Astrocyte (in vitro differentiated cells and primary cell): ENCODE measurements around the gene CNGA1. TPM values are rescaled to one million over a fixed set of nuclear protein-coding genes. Genes with fewer than 3 reads are reported as not detected.
"Not testable (repeated sequence)": the region's sequence is repeated elsewhere in the genome, so short reads cannot be mapped to it uniquely, and the experiment has no call there.

ENCODE experiments used
- DNase-seq: peaks from one replicate; pipeline ENCODE4 v3.0.0-alpha.2; 2010; ENCODE audit warnings: low read depth
- FAIRE-seq: peaks from 2 replicates; lab custom pipeline; 2011; peaks lifted over from hg19 to GRCh38; lab: Jason Lieb, UNC
- H2AFZ ChIP-seq: 2 replicates; pipeline ENCODE4 v1.6.0; 2012; ENCODE audit warnings: low read depth, low read length, inconsistent platforms
- H3K27ac ChIP-seq: 2 replicates; pipeline ENCODE4 v1.5.1; 2011; ENCODE audit warnings: low read depth, low read length, inconsistent platforms
- H3K27me3 ChIP-seq: 2 replicates; pipeline ENCODE4 v1.6.0; 2011; ENCODE audit warnings: low read length, inconsistent platforms; ENCODE audit not compliant: insufficient read depth
- H3K36me3 ChIP-seq: 2 replicates; pipeline ENCODE4 v1.5.1; 2011; ENCODE audit warnings: low read length, inconsistent platforms; ENCODE audit not compliant: insufficient read depth
- H3K4me1 ChIP-seq: 2 replicates; pipeline ENCODE4 v1.5.1; 2011; ENCODE audit warnings: low read length, inconsistent platforms; ENCODE audit not compliant: insufficient read depth
- H3K4me2 ChIP-seq: 2 replicates; pipeline ENCODE4 v1.6.0; 2012; ENCODE audit warnings: low read length, inconsistent platforms
- H3K4me3 ChIP-seq: 2 replicates; pipeline ENCODE4 v1.5.1; 2011; ENCODE audit warnings: low read depth, mild to moderate bottlenecking, low read length, inconsistent platforms; ENCODE audit not compliant: insufficient read depth
- H3K79me2 ChIP-seq: 2 replicates; pipeline ENCODE4 v1.6.0; 2012; ENCODE audit warnings: mild to moderate bottlenecking, low read length, inconsistent platforms; ENCODE audit not compliant: insufficient read depth
- H3K9ac ChIP-seq: 2 replicates; pipeline ENCODE4 v1.6.0; 2012; ENCODE audit warnings: mild to moderate bottlenecking, low read length, inconsistent platforms
- H3K9me3 ChIP-seq: 2 replicates; pipeline ENCODE4 v1.5.1; 2012; ENCODE audit warnings: low read depth, mild to moderate bottlenecking, low read length, inconsistent platforms; ENCODE audit not compliant: insufficient read depth
- H4K20me1 ChIP-seq: 2 replicates; pipeline ENCODE4 v1.6.0; 2012; ENCODE audit warnings: low read length, inconsistent platforms; ENCODE audit not compliant: insufficient read depth
- H3K27ac Mint-ChIP-seq: one replicate; pipeline ENCODE4 v1.8.0; 2021; ENCODE audit warnings: mild to moderate bottlenecking, mixed read lengths; ENCODE audit not compliant: unreplicated experiment
- H3K27me3 Mint-ChIP-seq: one replicate; pipeline ENCODE4 v1.8.0; 2021; ENCODE audit warnings: low read depth, mixed read lengths; ENCODE audit not compliant: unreplicated experiment
- H3K36me3 Mint-ChIP-seq: one replicate; pipeline ENCODE4 v1.8.0; 2021; ENCODE audit warnings: low read depth, mixed read lengths; ENCODE audit not compliant: unreplicated experiment
- H3K4me1 Mint-ChIP-seq: one replicate; pipeline ENCODE4 v1.8.0; 2021; ENCODE audit warnings: low read depth, mixed read lengths; ENCODE audit not compliant: unreplicated experiment
- H3K4me3 Mint-ChIP-seq: one replicate; pipeline ENCODE4 v1.8.0; 2021; ENCODE audit warnings: mild to moderate bottlenecking, moderate library complexity, mixed read lengths; ENCODE audit not compliant: unreplicated experiment
- H3K9me3 Mint-ChIP-seq: one replicate; pipeline ENCODE4 v1.8.0; 2021; ENCODE audit warnings: mild to moderate bottlenecking, mixed read lengths; ENCODE audit not compliant: unreplicated experiment
- EZH2 ChIP-seq: IDR thresholded peaks from 2 replicates; pipeline ENCODE4 v1.6.1; 2012; ENCODE audit warnings: mild to moderate bottlenecking, low read length, inconsistent platforms; ENCODE audit not compliant: insufficient read depth
- total RNA-seq: library from RNA; stranded (reverse); gene quantifications from 2 replicates; pipeline ENCODE4 v1.2.1, GENCODE V29; 2021
- TF ChIP-seq, protein P1 (sequence below): IDR thresholded peaks from 2 replicates; pipeline ENCODE4 v1.5.1; 2011; ENCODE audit warnings: low read depth, mild to moderate bottlenecking, inconsistent platforms, low read length, moderate library complexity; ENCODE audit not compliant: insufficient read depth

Gene CNGA1
- total RNA-seq, 1 donor from 2014 or later: not detected

DNA sequence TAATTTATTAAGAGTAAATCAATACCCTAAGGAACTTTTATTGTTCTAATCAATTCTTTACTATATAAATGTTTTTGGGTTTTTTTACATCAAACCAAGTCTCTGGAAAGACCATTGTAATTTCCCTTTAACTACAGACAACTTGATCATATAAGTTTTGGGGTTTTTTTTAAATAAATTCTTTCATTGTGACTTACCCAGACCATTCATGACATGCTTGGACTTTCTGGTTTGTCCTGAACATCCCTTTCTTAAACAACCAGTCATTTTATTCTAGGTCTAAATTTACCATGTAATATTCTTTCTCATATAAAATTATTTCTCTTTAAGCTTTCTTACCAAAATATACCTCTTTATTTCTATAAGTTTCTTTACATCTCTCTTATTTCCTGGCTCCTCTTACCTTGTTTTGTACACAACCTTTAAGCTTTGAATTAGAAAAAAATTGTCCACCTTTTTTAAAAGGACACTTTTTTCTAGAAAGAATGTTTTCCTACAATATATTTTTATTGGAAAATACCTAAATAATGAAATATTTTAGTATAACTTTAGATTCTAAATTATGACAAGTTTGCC, 8.4 kb downstream of the CNGA1 start:
- no peak overlapping the region for H3K4me3 Mint-ChIP-seq
- no peaks in the 10 kb centered on the region for H3K36me3 Mint-ChIP-seq
- H2AFZ ChIP-seq: no peak overlapping the region
- H3K9me3 Mint-ChIP-seq: peaks cover 21% of the 10 kb centered on the region
- no peaks in the 10 kb centered on the region for H3K36me3 ChIP-seq
- DNase-seq (no peak), FAIRE-seq (no peak)
- H3K79me2 ChIP-seq: no peaks in the 10 kb centered on the region
- H3K27me3 ChIP-seq: no peaks in the 10 kb centered on the region
- H4K20me1 ChIP-seq: no peaks in the 10 kb centered on the region
- H3K4me1 Mint-ChIP-seq: no peaks in the 10 kb centered on the region
- H3K4me3 ChIP-seq: no peak overlapping the region
- H3K9me3 ChIP-seq: peaks cover 5% of the 10 kb centered on the region
- H3K27ac ChIP-seq: no peak overlapping the region
- TF ChIP-seq EZH2: no peak
- TF ChIP-seq, protein P1, sequence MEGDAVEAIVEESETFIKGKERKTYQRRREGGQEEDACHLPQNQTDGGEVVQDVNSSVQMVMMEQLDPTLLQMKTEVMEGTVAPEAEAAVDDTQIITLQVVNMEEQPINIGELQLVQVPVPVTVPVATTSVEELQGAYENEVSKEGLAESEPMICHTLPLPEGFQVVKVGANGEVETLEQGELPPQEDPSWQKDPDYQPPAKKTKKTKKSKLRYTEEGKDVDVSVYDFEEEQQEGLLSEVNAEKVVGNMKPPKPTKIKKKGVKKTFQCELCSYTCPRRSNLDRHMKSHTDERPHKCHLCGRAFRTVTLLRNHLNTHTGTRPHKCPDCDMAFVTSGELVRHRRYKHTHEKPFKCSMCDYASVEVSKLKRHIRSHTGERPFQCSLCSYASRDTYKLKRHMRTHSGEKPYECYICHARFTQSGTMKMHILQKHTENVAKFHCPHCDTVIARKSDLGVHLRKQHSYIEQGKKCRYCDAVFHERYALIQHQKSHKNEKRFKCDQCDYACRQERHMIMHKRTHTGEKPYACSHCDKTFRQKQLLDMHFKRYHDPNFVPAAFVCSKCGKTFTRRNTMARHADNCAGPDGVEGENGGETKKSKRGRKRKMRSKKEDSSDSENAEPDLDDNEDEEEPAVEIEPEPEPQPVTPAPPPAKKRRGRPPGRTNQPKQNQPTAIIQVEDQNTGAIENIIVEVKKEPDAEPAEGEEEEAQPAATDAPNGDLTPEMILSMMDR: no peak
- H3K27me3 Mint-ChIP-seq: no peaks in the 10 kb centered on the region
- H3K27ac Mint-ChIP-seq: no peak overlapping the region
- no peak overlapping the region for H3K4me2 ChIP-seq
- no peak overlapping the region for H3K9ac ChIP-seq
- H3K4me1 ChIP-seq: no peaks in the 10 kb centered on the region

DNA sequence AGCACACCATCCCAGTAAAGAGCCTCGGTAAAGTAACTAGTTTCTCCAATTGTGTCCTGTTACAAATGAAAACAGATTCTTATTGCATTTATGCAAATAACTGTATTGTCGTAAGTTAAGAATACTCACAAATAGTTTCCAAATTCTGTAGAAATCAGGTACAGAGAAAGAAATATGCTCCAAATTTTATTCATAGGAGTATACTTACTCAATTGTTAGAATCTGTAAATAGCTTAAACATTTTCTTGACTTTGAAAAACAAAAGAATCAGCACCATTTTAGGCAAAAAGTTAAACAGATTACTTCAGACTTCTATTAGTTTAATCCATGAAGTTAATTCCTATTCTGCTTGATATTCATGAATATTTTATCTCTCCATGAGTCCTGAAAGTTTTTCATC, 10.7 kb downstream of the CNGA1 start:
- Histone ChIP-seq H3K27me3 (no peaks in the 10 kb centered on the region), H3K4me3 (no peak overlapping the region), H4K20me1 (no peaks in the 10 kb centered on the region), H3K36me3 (no peaks in the 10 kb centered on the region), H3K27ac (no peak overlapping the region), H3K79me2 (no peaks in the 10 kb centered on the region), H3K4me1 (no peaks in the 10 kb centered on the region), H3K4me2 (no peak overlapping the region), H2AFZ (no peak overlapping the region), H3K9ac (no peak overlapping the region), H3K9me3 (peaks cover 5% of the 10 kb centered on the region)
- Mint-ChIP-seq H3K4me1 (no peaks in the 10 kb centered on the region), H3K27me3 (peaks cover 1% of the 10 kb centered on the region), H3K27ac (no peak overlapping the region), H3K36me3 (no peaks in the 10 kb centered on the region), H3K4me3 (no peak overlapping the region), H3K9me3 (peaks cover 20% of the 10 kb centered on the region)
- no peak for DNase-seq
- no peak for TF ChIP-seq EZH2
- TF ChIP-seq, protein P1: no peak
- no peak for FAIRE-seq

DNA sequence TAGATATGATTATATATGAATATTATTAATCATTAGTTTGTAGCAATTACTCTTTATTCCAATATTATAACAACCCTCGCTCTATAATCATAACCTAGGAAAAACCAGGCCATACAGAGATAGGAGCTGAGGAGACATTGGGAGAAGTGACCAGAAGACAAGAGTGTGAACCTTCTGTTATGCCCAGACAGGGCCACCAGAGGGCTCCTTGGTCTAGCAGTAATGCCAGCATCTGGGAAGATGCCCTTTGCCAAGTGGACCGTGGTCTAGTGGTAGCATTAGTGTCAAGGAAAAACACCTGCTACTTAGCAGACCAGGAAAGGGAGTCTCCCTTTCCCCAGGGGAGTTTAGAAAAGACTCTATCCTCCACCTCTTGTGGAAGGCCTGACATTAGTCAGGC, 12.9 kb downstream of the CNGA1 start:
- H3K9me3 Mint-ChIP-seq: peaks cover 18% of the 10 kb centered on the region
- DNase-seq: peak; percentile 9
- H3K36me3 Mint-ChIP-seq, H2AFZ ChIP-seq, H3K27me3 Mint-ChIP-seq, H3K4me1 ChIP-seq, H3K4me2 ChIP-seq, H3K4me3 ChIP-seq, H3K27ac ChIP-seq, H3K79me2 ChIP-seq, H3K36me3 ChIP-seq, H4K20me1 ChIP-seq, H3K27ac Mint-ChIP-seq, H3K4me1 Mint-ChIP-seq, H3K9me3 ChIP-seq, FAIRE-seq, H3K4me3 Mint-ChIP-seq, H3K27me3 ChIP-seq, H3K9ac ChIP-seq: not testable (repeated sequence)
